ENCODE data around the gene SEC14L2.

The SEC14L2 gene

GRCh38 chr22:30421695-30422480, 25.1 kb downstream of the SEC14L2 start:
- H3K27me3 Mint-ChIP-seq: no peaks in the 10 kb centered on the region
- ATAC-seq (replicated peaks) (no peak), DNase-seq (no peak)
- peaks cover 34% of the 10 kb centered on the region for H3K36me3 Mint-ChIP-seq (ENCODE audit: insufficient read depth)
- H3K9me3 Mint-ChIP-seq: no peaks in the 10 kb centered on the region
- peaks cover 37 to 43% of the 10 kb centered on the region in 2 donors for H3K4me1 Mint-ChIP-seq (ENCODE audit: low read depth in 2 of 2)
- peak overlapping the region; percentile 67 to 96 for H3K27ac Mint-ChIP-seq
- H3K4me3 Mint-ChIP-seq: peak overlapping the region; percentile 92 to 93

DNA sequence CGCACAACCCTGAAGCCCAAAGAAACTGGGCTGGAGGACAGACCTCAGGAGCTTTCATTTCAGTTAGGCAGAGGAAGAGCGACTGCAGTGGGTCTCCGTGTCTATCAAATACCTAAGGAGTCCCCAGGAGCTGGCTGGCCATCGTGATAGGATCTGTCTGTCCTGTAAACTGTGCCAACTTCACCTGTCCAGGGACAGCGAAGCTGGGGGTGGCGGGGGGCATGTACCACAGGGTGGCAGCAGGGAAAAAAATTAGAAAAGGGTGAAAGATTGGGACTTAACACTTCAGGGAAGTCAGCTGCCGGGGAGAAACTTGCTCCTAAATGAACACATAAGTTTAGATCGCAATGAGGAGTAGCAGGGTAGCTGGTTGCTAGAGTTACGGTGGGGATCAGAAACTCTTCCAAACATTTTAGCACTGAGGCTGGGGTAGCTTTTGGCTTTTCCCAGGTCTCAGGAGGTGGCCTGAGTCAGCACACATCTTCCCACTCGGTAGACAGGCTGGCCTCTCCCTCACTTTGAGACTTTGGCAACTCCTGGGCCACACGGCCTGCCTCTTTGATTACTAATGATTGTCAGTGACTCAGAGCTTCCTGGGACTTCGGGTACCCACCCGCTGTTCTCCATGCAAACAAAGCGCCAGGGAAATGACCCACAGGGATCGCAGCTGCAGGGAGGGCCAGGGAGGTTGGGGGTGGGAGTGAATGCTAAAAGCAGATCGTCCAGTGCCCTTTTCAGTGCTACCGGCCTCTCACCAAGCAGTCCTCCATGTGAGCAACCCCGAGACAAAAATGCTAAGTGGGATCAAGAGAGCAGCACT, 25.9 kb downstream of the SEC14L2 start:
- DNase-seq (no peak), ATAC-seq (replicated peaks) (no peak)
- Mint-ChIP-seq H3K4me1 (ENCODE audit: low read depth in 2 of 2) (peaks cover 42 to 44% of the 10 kb centered on the region in 2 donors), H3K9me3 (no peaks in the 10 kb centered on the region), H3K27ac (peak overlapping the region; percentile 96 to 98), H3K36me3 (ENCODE audit: insufficient read depth) (peaks cover 34% of the 10 kb centered on the region), H3K4me3 (peak overlapping the region; percentile 92 to 93), H3K27me3 (no peaks in the 10 kb centered on the region)

- H3K4me3 Mint-ChIP-seq: peak overlapping the region; percentile 92 to 93
These were observed 26.6 kb downstream of the SEC14L2 start for GRCh38 chr22:30423301-30423958.

GRCh38 chr22:30423959-30424533, 27.2 kb downstream of the SEC14L2 start:
- ATAC-seq (replicated peaks) (peak; percentile 82), DNase-seq (peak; percentile 93 to 97 (median 96))
- Mint-ChIP-seq H3K4me1 (ENCODE audit: low read depth in 2 of 2) (peaks cover 42 to 44% of the 10 kb centered on the region in 2 donors), H3K9me3 (no peaks in the 10 kb centered on the region), H3K27me3 (no peaks in the 10 kb centered on the region), H3K27ac (peak overlapping the region; percentile 96 to 98), H3K36me3 (ENCODE audit: insufficient read depth) (peaks cover 37% of the 10 kb centered on the region), H3K4me3 (peak overlapping the region; percentile 92 to 93)

More at GRCh38 chr22:30423301-30423958, 26.6 kb downstream of the SEC14L2 start:
- peaks cover 42 to 44% of the 10 kb centered on the region in 2 donors for H3K4me1 Mint-ChIP-seq (ENCODE audit: low read depth in 2 of 2)
- H3K9me3 Mint-ChIP-seq: no peaks in the 10 kb centered on the region
- ATAC-seq (replicated peaks) (no peak), DNase-seq (peak in 1 of 3 experiments; percentile 29)
- peak overlapping the region; percentile 96 to 98 for H3K27ac Mint-ChIP-seq
- H3K36me3 Mint-ChIP-seq (ENCODE audit: insufficient read depth): peaks cover 30% of the 10 kb centered on the region
- no peaks in the 10 kb centered on the region for H3K27me3 Mint-ChIP-seq

GRCh38 chr22:30424534-30425326, 27.9 kb downstream of the SEC14L2 start:
- Mint-ChIP-seq H3K4me1 (ENCODE audit: low read depth in 2 of 2) (peaks cover 42 to 44% of the 10 kb centered on the region in 2 donors), H3K4me3 (peak overlapping the region; percentile 92 to 93), H3K36me3 (ENCODE audit: insufficient read depth) (peaks cover 40% of the 10 kb centered on the region), H3K27me3 (no peaks in the 10 kb centered on the region), H3K27ac (peak overlapping the region; percentile 97 to 98), H3K9me3 (no peaks in the 10 kb centered on the region)
- no peak for DNase-seq
- no peak for ATAC-seq (replicated peaks)

- Mint-ChIP-seq H3K9me3 (no peaks in the 10 kb centered on the region), H3K27ac (peak overlapping the region; percentile 97), H3K36me3 (ENCODE audit: insufficient read depth) (peaks cover 37% of the 10 kb centered on the region), H3K4me3 (peak overlapping the region; percentile 92 to 93), H3K4me1 (ENCODE audit: low read depth in 2 of 2) (peaks cover 42 to 44% of the 10 kb centered on the region in 2 donors), H3K27me3 (no peaks in the 10 kb centered on the region)
- DNase-seq: no peak
- no peak for ATAC-seq (replicated peaks)
These were observed 28.5 kb downstream of the SEC14L2 start for GRCh38 chr22:30425327-30425615.

- Mint-ChIP-seq H3K27ac (peak within 1 kb of the TSS; percentile 97 to 98), H3K27me3 (no peaks in the 10 kb centered on the region), H3K4me3 (peak within 1 kb of the TSS; percentile 92 to 93), H3K9me3 (no peaks in the 10 kb centered on the region), H3K4me1 (ENCODE audit: low read depth in 2 of 2) (peaks cover 42 to 44% of the 10 kb centered on the region in 2 donors), H3K36me3 (ENCODE audit: insufficient read depth) (peaks cover 37% of the 10 kb centered on the region)
- peak; percentile 14 for ATAC-seq (replicated peaks)
- peak; percentile 30 to 48 (median 44) for DNase-seq
These were observed 29.0 kb downstream of the SEC14L2 start, which contains the start of gene MTFP1 for GRCh38 chr22:30425616-30426387. Gene MTFP1 (plus strand): TSS chr22:30425768. CDS start chr22:30425880, 112 bp downstream.

- Mint-ChIP-seq H3K27me3 (no peaks in the 10 kb centered on the region), H3K9me3 (no peaks in the 10 kb centered on the region), H3K27ac (peak overlapping the region; percentile 97), H3K4me1 (ENCODE audit: low read depth in 2 of 2) (peaks cover 41 to 42% of the 10 kb centered on the region in 2 donors), H3K36me3 (ENCODE audit: insufficient read depth) (peaks cover 37% of the 10 kb centered on the region), H3K4me3 (peak overlapping the region; percentile 92 to 93)
- DNase-seq: peak; percentile 86 to 89 (median 88)
- ATAC-seq (replicated peaks): peak; percentile 47
These were observed 29.9 kb downstream of the SEC14L2 start for GRCh38 chr22:30426388-30427353.

GRCh38 chr22:30427871-30428270, 31.1 kb downstream of the SEC14L2 start:
- no peak for ATAC-seq (replicated peaks)
- no peak overlapping the region for H3K4me3 Mint-ChIP-seq

DNA sequence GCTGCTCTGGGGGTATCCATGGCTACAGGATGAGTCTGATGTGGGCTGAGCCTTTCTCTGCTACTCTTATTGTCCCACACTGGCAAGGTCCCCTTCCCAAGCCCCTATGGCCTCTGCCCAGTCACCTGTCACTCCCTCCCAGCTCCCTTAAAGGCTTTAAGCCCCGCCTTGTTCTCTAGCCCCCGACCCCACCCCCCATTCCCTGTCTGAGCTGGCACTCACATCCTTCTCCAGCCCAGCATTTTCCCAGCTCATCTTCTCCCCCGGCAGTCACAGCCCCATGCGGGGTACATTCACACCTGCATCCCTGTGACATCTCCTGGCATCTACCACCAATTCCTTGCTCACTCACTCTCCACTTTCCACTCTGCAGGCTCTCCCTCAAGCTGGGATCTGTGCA, 33.1 kb downstream of the SEC14L2 start:
- peaks cover 22 to 25% of the 10 kb centered on the region in 2 donors for H3K4me1 Mint-ChIP-seq (ENCODE audit: low read depth in 2 of 2)

More at GRCh38 chr22:30427871-30428270, 31.1 kb downstream of the SEC14L2 start:
- H3K36me3 Mint-ChIP-seq (ENCODE audit: insufficient read depth): peaks cover 31% of the 10 kb centered on the region
- no peaks in the 10 kb centered on the region for H3K9me3 Mint-ChIP-seq
- H3K27me3 Mint-ChIP-seq: no peaks in the 10 kb centered on the region
- H3K27ac Mint-ChIP-seq: peak overlapping the region; percentile 56 to 97
- no peak for DNase-seq
- H3K4me1 Mint-ChIP-seq (ENCODE audit: low read depth in 2 of 2): peaks cover 30% of the 10 kb centered on the region in 2 donors

GRCh38 chr22:30430933-30431332, 34.1 kb downstream of the SEC14L2 start:
- DNase-seq (no peak), ATAC-seq (replicated peaks) (no peak)
- H3K9me3 Mint-ChIP-seq: peaks cover 4 to 10% of the 10 kb centered on the region in 2 donors
- no peaks in the 10 kb centered on the region for H3K27me3 Mint-ChIP-seq
- peaks cover 26 to 28% of the 10 kb centered on the region in 2 donors for H3K4me1 Mint-ChIP-seq (ENCODE audit: low read depth in 2 of 2)
- H3K4me3 Mint-ChIP-seq: no peak overlapping the region
- peaks cover 28% of the 10 kb centered on the region for H3K36me3 Mint-ChIP-seq (ENCODE audit: insufficient read depth)
- peak overlapping the region in 1 of 2 donors; percentile 72 for H3K27ac Mint-ChIP-seq

More for the DNA sequence above, 33.1 kb downstream of the SEC14L2 start:
- peaks cover 25% of the 10 kb centered on the region for H3K36me3 Mint-ChIP-seq (ENCODE audit: insufficient read depth)
- no peak for DNase-seq
- peak overlapping the region in 1 of 2 donors; percentile 16 for H3K27ac Mint-ChIP-seq
- no peak for ATAC-seq (replicated peaks)
- no peaks in the 10 kb centered on the region for H3K27me3 Mint-ChIP-seq
- H3K9me3 Mint-ChIP-seq: no peaks in the 10 kb centered on the region
- no peak overlapping the region for H3K4me3 Mint-ChIP-seq
